Gastroesophageal sphincter (tissue), 4 donors: ENCODE measurements around the gene ALG3. TPM values are rescaled to one million over a fixed set of nuclear protein-coding genes. Genes with fewer than 3 reads are reported as not detected.
A peak's percentile ranks its signal among the peaks of the same experiment; 100 is the strongest.

Experiments
- ATAC-seq: fragments of 150-250 bp; one replicate; pipeline ENCODE4 v1.9.1; 2016; ENCODE audit warnings: mild to moderate bottlenecking, moderate library complexity
- H3K27ac ChIP-seq, 4 donors: fragments of 200-600 bp; sonication (generic) in 3 of 4; 1 replicate in 3 of 4; 2 replicates in 1 of 4; pipeline ENCODE4 v1.5.1; 2016 to 2019
- H3K27me3 ChIP-seq: fragments of 200-600 bp; sonication (generic); one replicate; pipeline ENCODE4 v1.5.1; 2019
- H3K36me3 ChIP-seq, 2 donors: fragments of 200-600 bp; sonication (generic); one replicate each; pipeline ENCODE4 v1.5.1; 2019; ENCODE audit warnings: control low read depth in 1 of 2
- H3K4me1 ChIP-seq, 3 donors: fragments of 200-600 bp; sonication (generic); 1 replicate in 2 of 3; 2 replicates in 1 of 3; pipeline ENCODE4 v1.5.1; 2016 to 2019; ENCODE audit warnings: control low read depth in 2 of 3
- H3K4me3 ChIP-seq, 2 donors: fragments of 200-600 bp; sonication (generic); one replicate each; pipeline ENCODE4 v1.5.1; 2019; ENCODE audit warnings: mild to moderate bottlenecking in 1 of 2, moderate library complexity in 1 of 2
- H3K9me3 ChIP-seq, 3 donors: fragments of 200-600 bp; sonication (generic); one replicate each; pipeline ENCODE4 v1.5.1; 2017 to 2019; ENCODE audit warnings: control low read depth in 2 of 3
- CTCF ChIP-seq, 4 experiments: fragments of 200-600 bp in 2 of 4; fragments of 450-650 bp in 2 of 4; sonication (generic) in 1 of 4; IDR thresholded peaks; one replicate each; pipeline ENCODE4 v1.5.1; 2017 to 2019; ENCODE audit warnings: antibody characterized with exemption in 4 of 4, mild to moderate bottlenecking in 2 of 4, moderate library complexity in 2 of 4
- EP300 ChIP-seq: sonication (generic); formaldehyde crosslinking; IDR thresholded peaks from one replicate; pipeline ENCODE4 v1.6.1; 2017; ENCODE audit warnings: antibody characterized with exemption, mild to moderate bottlenecking
- POLR2A ChIP-seq, 2 donors: fragments of 450-650 bp; IDR thresholded peaks; one replicate each; pipeline ENCODE4 v1.6.1; 2017; ENCODE audit warnings: antibody characterized with exemption in 2 of 2, mild to moderate bottlenecking in 2 of 2, moderate library complexity in 1 of 2
- POLR2AphosphoS5 ChIP-seq: sonication (generic); formaldehyde crosslinking; IDR thresholded peaks from one replicate; pipeline ENCODE4 v1.6.1; 2017; ENCODE audit warnings: antibody characterized with exemption
- WGBS, 2 donors: methylation state at CpG; one replicate each; pipeline ENCODE4 v1.1.5; 2018; ENCODE audit warnings: low coverage in 1 of 2; 5-methylcytosine and 5-hydroxymethylcytosine counted together
- total RNA-seq, 4 donors: library from RNA; depleted of rRNA; stranded (reverse); fragments of >200 nt; gene quantifications; one replicate each; pipeline ENCODE4 v1.1.0, GENCODE V29; 2016

The ALG3 gene
- total RNA-seq, 4 donors from 2014 or later = 30.0 to 62.6 (median 38.6) TPM

GRCh38 chr3:184255291-184256039 is 6.7 kb upstream of the ALG3 start:
- Histone ChIP-seq H3K27ac (no peak overlapping the region), H3K27me3 (peaks cover 36% of the 10 kb centered on the region), H3K36me3 (peaks cover 0 to 11% of the 10 kb centered on the region in 2 donors), H3K9me3 (no peaks in the 10 kb centered on the region), H3K4me3 (no peak overlapping the region), H3K4me1 (peaks cover 0 to 16% (median 5%) of the 10 kb centered on the region in 3 donors)
- no peak for TF ChIP-seq POLR2AphosphoS5
- no peak for TF ChIP-seq EP300
- no peak for TF ChIP-seq POLR2A (IDR thresholded peaks at IDR 0.05)
- TF ChIP-seq CTCF (IDR thresholded peaks at IDR 0.05) = no peak
- ATAC-seq = no peak
- 100% methylated on average over 2 of the region's 3 CpGs; no CpG with 5 or more reads in 1 of the 2 donors for WGBS, 2 donors

GRCh38 chr3:184250167-184250828 is 1.5 kb upstream of the ALG3 start:
- Histone ChIP-seq H3K4me3 (peak overlapping the region; percentile 92 to 98), H3K27ac (peak overlapping the region in 3 of 4 donors; percentile 80 to 84 (median 82)), H3K36me3 (peaks cover 0 to 8% of the 10 kb centered on the region in 2 donors), H3K27me3 (no peaks in the 10 kb centered on the region), H3K4me1 (peaks cover 3 to 32% (median 4%) of the 10 kb centered on the region in 3 donors), H3K9me3 (no peaks in the 10 kb centered on the region)
- TF ChIP-seq CTCF (IDR thresholded peaks at IDR 0.05) (peak; percentile 79 to 94 (median 88)), POLR2AphosphoS5 (no peak)
- peak; percentile 72 for ATAC-seq
- WGBS, 2 donors = 16 to 30% methylated on average over 9 to 14 of the region's 20 CpGs

GRCh38 chr3:184249412-184250166 is 827 bp upstream of the ALG3 start, which contains the start of gene EEF1AKMT4:
Gene EEF1AKMT4 (plus strand): TSS chr3:184249672. CDS start chr3:184249695, 23 bp downstream.
- TF ChIP-seq POLR2A (IDR thresholded peaks at IDR 0.05) (no peak), POLR2AphosphoS5 (peak; percentile 73), EP300 (no peak), CTCF (IDR thresholded peaks at IDR 0.05) (peak in 3 of 4 experiments; percentile 56 to 72 (median 60))
- Histone ChIP-seq H3K4me3 (peak within 1 kb of the TSS; percentile 92 to 98), H3K4me1 (peaks cover 3 to 32% (median 4%) of the 10 kb centered on the region in 3 donors), H3K27me3 (no peaks in the 10 kb centered on the region), H3K9me3 (no peaks in the 10 kb centered on the region), H3K36me3 (peaks cover 0 to 15% of the 10 kb centered on the region in 2 donors), H3K27ac (peak within 1 kb of the TSS; percentile 59 to 85 (median 83))
- 0 to 7% methylated on average over 3 to 4 of the region's 54 CpGs for WGBS, 2 donors
- peak; percentile 97 for ATAC-seq

- peaks cover 42% of the 10 kb centered on the region for H3K27me3 ChIP-seq
- H3K4me1 ChIP-seq = peaks cover 0 to 16% (median 6%) of the 10 kb centered on the region in 3 donors
- 80% methylated on average over 1 of the region's 5 CpGs; no CpG with 5 or more reads in 1 of the 2 donors for WGBS, 2 donors
- H3K36me3 ChIP-seq = peaks cover 0 to 47% of the 10 kb centered on the region in 2 donors
- no peak for ATAC-seq
- H3K27ac ChIP-seq = no peak overlapping the region
- no peak overlapping the region for H3K4me3 ChIP-seq
- H3K9me3 ChIP-seq = no peaks in the 10 kb centered on the region
- TF ChIP-seq POLR2A (IDR thresholded peaks at IDR 0.05) = no peak
- TF ChIP-seq CTCF (IDR thresholded peaks at IDR 0.05) = no peak
- no peak for TF ChIP-seq POLR2AphosphoS5
- no peak for TF ChIP-seq EP300
These were observed 6.5 kb downstream of the ALG3 start for GRCh38 chr3:184242297-184242685.
